ENCODE data around the gene SRI.

- TF ChIP-seq POLR2A (IDR thresholded peaks at IDR 0.05) (no peak), CTCF (IDR thresholded peaks at IDR 0.05) (no peak)
These were observed 9.6 kb upstream of the SRI start for GRCh38 chr7:88229302-88229995.

All from esophagus squamous epithelium (tissue), 4 donors.